Fibroblast of villous mesenchyme (primary cell): ENCODE data around the gene GPATCH11. TPM values are rescaled to one million over a fixed set of nuclear protein-coding genes. Genes with fewer than 3 reads are reported as not detected.

ENCODE experiments used
- DNase-seq: peaks from one replicate; pipeline ENCODE4 v3.0.0-alpha.2; 2010; ENCODE audit warnings: low read depth
- H3K4me3 ChIP-seq: 2 replicates; pipeline ENCODE4 v1.5.1; 2011; ENCODE audit warnings: low read depth, mild to moderate bottlenecking, low read length
- total RNA-seq: library from RNA; depleted of rRNA; stranded (reverse); fragments of >200 nt; gene quantifications from 2 replicates; pipeline ENCODE4 v1.2.3, GENCODE V29; 2012
- TF ChIP-seq, protein P1 (sequence below): IDR thresholded peaks from 2 replicates; pipeline ENCODE4 v1.5.1; 2012; ENCODE audit warnings: low read depth, mild to moderate bottlenecking, low read length; ENCODE audit not compliant: insufficient read depth

The GPATCH11 gene
- total RNA-seq, 1 donor = 8.6 TPM

GRCh38 chr2:37085731-37086147 lies 1.4 kb downstream of the GPATCH11 start:
- H3K4me3 ChIP-seq = no peak overlapping the region
- TF ChIP-seq, protein P1, sequence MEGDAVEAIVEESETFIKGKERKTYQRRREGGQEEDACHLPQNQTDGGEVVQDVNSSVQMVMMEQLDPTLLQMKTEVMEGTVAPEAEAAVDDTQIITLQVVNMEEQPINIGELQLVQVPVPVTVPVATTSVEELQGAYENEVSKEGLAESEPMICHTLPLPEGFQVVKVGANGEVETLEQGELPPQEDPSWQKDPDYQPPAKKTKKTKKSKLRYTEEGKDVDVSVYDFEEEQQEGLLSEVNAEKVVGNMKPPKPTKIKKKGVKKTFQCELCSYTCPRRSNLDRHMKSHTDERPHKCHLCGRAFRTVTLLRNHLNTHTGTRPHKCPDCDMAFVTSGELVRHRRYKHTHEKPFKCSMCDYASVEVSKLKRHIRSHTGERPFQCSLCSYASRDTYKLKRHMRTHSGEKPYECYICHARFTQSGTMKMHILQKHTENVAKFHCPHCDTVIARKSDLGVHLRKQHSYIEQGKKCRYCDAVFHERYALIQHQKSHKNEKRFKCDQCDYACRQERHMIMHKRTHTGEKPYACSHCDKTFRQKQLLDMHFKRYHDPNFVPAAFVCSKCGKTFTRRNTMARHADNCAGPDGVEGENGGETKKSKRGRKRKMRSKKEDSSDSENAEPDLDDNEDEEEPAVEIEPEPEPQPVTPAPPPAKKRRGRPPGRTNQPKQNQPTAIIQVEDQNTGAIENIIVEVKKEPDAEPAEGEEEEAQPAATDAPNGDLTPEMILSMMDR = no peak
- DNase-seq = peak; percentile 14

GRCh38 chr2:37090019-37090477 lies 5.7 kb downstream of the GPATCH11 start:
- TF ChIP-seq, protein P1 = no peak
- H3K4me3 ChIP-seq = no peak overlapping the region
- no peak for DNase-seq

DNA sequence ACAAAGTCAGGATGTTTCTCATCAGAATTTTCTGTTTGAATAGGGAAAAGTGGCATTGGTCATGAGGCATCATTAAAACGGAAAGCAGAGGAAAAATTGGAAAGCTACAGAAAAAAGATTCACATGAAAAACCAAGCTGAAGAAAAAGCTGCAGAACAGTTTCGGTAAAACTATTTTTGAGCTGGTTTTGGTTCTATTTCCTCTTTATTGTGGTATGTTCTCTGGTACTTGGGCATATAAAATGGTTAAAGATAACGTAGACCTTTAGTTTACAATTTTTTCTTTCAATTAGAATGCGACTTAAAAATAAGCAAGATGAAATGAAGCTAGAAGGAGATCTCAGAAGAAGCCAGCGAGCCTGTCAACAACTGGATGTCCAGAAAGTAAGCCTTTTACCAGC lies 7.6 kb downstream of the GPATCH11 start:
- no peak overlapping the region for H3K4me3 ChIP-seq
- no peak for DNase-seq
- TF ChIP-seq, protein P1 = no peak

GRCh38 chr2:37096568-37096967 lies 12.2 kb downstream of the GPATCH11 start:
- TF ChIP-seq, protein P1 = no peak
- no peak for DNase-seq
- H3K4me3 ChIP-seq = no peak overlapping the region

- DNase-seq = no peak
- TF ChIP-seq, protein P1 = no peak
- no peak overlapping the region for H3K4me3 ChIP-seq
Measured at GRCh38 chr2:37098416-37099118, 14.2 kb downstream of the GPATCH11 start.

DNA sequence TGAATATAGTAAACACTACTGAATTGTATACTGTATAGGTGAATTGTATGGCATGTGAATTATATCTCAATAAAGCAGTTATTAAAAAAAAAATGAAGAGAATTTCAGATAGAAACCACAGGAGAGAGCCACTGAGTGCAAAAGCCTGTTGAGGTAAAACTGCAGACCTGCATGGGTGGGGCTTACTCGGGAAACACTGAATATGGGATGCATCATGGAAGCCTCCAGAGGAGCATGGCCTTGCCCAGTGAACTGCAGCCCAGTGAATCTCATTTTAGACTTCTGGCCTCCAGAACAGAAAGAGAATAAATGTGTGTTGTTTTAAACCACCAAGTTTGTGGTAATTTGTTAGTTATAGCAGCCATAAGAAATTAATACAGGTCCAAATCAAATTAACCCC lies 15.7 kb downstream of the GPATCH11 start:
- TF ChIP-seq, protein P1 = no peak
- no peak overlapping the region for H3K4me3 ChIP-seq
- DNase-seq = no peak

DNA sequence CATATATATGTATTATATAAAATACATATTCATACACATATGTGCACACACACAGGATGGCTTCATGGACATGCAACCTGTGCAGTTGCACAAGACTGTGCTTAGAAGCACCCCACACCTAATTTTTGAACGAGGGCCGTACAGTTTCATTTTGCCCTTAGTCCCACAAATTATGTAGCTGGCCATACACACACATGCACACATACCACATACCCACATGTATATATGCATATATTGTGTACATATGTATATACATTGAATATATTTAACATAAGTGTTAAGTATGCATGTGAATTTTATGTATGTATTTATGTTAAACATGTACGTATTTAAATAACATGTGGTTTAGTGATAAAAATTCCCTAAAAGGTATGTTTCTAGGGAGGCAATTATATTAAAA lies 18.3 kb downstream of the GPATCH11 start:
- no peak overlapping the region for H3K4me3 ChIP-seq
- TF ChIP-seq, protein P1 = no peak
- no peak for DNase-seq
